GM21825 (cell line): ENCODE data around the gene C19orf25.
"Not testable (repeated sequence)": the region's sequence is repeated elsewhere in the genome, so short reads cannot be mapped to it uniquely, and the experiment has no call there.

Source experiments
- ATAC-seq: cut with Tn5 transposase; IDR thresholded peaks from one replicate; pipeline ENCODE4 v1.9.1; 2021; ENCODE audit warnings: mild to moderate bottlenecking, moderate library complexity; ENCODE audit not compliant: unreplicated experiment

The C19orf25 gene

DNA sequence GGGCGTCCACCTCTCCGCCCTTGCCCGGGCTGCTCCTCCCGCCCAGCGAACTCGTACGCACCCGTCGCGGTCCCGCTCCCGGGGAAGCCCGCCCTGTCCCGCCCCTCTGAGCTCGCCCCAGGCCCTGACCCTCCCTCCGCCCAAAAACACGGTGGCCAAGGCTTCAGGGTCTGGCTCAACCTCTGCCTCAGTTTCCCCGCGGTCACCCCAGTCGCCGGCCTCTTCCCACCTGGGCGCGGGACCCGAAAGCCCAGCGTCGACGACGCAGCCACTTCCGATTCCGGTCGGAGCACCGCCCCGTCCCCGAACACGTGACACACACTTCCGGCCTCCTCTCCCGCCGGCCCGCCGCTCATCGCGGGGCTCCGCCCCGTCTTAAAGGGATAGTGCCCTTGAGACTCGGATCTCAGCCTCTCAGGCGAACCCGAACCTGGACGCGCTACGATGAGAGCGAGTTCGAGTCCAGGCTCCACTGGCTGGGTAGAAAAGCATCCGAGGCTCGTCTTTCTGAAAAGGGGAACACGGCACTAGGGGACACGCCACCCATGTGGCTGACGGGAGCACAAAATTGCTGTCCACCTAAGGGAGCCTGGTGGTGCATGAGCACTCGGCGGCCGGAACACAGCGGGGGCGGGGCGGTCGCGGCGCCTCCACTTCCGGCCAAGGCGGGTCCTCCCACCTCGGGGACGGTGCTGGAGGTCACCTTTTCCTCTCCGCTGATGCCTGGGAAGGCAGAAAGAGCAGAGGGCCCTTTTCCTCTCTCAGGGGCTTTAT, at the start of gene C19orf25:
Gene C19orf25 (minus strand): TSS at position 282 of the 774 bp plus-strand sequence. CDS start 312 bp downstream, outside the sequence.
- ATAC-seq: peak; percentile 60

- ATAC-seq: no peak
Measured at GRCh38 chr19:1527650-1528309, 48.8 kb upstream of the C19orf25 start.

- ATAC-seq: no peak
Measured at GRCh38 chr19:1526979-1527649, 48.1 kb upstream of the C19orf25 start.

DNA sequence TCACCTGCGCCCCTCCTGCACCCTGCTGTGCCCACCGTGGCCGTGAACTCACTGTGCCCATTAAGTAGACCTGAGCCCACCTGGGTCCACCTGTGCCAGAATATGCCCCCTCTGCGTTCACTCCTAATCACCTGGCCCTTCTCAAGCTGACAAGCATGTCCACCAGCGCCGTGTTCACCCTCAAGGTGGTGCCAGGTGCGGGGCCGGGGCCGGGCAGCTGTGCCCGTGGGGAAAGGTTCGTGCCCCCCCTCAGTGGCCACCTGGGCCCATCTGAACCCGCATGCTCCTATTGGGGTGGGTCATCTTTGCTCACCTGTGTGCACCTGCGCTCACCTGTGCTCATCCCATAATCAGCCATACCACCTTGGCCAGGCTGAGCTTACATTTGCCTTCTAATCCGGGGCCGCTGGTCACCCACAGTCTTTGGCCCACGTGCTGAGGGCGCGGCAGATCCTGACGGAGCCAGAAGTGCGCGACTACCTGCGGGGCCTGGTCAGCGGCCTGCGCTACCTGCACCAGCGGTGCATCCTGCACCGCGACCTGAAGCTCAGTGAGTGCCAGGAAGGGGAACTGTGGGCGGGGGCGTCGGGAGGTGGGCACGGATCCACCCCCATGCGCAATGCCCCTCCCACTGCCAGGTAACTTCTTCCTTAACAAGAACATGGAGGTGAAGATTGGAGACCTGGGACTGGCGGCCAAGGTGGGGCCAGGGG, 47.2 kb upstream of the C19orf25 start:
- ATAC-seq: no peak

DNA sequence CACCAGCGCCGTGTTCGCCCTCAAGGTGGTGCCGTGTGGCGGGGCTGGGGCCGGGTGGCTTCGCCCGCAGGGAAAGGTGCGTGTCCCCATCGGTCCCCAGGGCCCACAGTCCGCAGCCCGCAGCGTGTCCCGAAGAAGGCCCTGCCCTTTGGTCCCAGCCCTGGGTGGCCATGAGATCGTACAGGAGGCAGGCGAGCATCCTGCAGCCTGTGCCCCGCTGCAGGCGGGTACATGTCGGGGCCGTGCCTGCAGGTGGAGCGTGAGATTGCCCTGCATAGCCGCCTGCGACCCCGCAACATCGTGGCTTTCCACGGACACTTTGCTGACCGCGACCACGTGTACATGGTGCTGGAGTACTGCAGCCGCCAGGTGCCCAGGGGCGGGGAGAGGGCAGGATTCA, 46.3 kb upstream of the C19orf25 start:
- ATAC-seq: no peak

DNA sequence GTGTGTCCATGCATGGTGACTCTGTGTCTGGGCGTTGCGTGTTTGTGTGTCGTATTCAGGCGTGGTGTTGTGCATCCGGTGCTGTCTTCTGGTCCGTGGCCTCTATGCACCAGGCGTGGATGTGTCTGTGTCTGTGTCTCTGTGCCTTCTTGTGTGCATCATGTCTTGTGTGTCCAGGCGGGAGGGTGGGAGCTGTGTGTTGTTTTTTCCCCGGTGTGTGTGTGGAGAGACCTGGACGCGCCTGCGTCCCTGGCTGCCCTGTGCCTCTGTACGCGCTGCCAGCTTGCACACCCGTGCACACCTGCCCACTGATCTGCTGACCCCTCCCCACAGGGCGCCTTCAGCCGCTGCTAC, 45.9 kb upstream of the C19orf25 start:
- no peak for ATAC-seq

GRCh38 chr19:1524287-1524971, 45.4 kb upstream of the C19orf25 start:
- ATAC-seq: no peak

- ATAC-seq: no peak
Measured at GRCh38 chr19:1523412-1524286, 44.6 kb upstream of the C19orf25 start, which contains the start of gene PLK5. Gene PLK5 (plus strand): TSS chr19:1524077. CDS start chr19:1526997, 2,920 bp downstream.

DNA sequence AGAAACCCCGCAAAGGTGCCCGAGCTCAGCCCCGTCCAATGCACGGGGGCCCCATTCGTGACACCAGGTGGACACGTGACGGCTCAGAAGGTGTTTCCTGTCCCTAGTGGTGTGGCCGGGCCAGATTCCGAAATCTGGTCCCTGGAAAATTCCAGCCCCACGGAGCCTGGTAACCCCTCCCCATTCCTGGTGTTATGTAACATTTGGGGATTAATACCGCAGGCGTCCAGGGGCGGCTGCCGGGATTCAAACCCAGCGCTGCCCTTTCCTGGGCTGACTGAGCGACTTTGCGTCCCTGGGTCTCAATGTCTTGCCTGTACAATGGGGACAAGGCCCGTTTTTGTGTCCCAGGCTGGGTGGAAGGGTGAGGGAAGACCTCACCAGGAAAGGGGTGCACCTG, 43.8 kb upstream of the C19orf25 start:
- ATAC-seq: no peak

DNA sequence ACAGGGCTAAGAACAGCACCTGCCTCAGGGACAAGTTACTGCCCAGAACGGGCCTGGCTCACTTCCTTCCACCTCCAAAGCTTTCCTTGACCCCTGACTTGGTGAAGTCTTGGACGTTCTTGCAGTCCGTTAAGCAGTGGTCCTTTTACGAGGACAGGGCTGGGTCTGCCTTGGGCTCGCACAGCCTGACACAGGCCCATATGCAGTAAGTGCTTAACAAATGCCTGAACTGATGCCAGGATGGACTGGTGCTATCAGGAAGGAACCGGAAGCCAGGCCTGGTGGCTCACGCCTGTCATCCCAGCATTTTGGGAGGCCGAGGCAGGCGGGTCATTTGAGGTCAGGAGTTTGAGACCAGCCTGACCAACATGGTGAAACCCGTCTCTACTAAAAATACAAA, 43.0 kb upstream of the C19orf25 start:
- no peak for ATAC-seq

- no peak for ATAC-seq
Measured at GRCh38 chr19:1521636-1522035, 42.6 kb upstream of the C19orf25 start.

DNA sequence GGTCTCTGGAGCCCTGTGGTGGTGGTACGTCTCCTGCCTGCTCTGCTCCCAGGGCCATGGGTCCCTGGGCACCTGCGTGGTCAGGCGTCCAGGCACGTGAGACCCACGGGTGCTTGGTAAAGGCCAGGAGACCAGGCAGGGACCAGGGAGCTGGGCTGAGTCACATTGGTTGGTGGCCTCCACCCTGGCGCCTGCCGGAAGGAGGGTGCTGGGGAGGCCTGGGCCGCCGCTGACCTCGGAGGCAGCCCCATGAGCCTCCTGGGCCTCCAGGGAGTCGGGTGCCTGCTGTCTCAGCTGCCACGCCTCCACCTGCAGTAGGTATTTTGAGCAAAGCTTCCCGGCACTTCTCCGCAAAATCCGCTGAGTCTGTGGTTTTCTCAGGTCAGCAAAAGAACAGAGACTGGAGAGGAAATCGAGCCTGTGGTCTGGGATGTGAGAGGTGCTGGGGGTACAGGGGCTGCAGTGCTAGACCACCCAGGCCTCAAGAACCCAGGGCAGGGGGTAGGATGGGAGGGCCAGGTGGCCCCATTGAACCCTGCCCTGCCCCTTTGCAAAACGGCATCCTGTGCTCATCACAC, 41.3 kb upstream of the C19orf25 start:
- no peak for ATAC-seq

GRCh38 chr19:1519802-1520201, 40.8 kb upstream of the C19orf25 start:
- not testable (repeated sequence) for ATAC-seq

- ATAC-seq: no peak
Measured at GRCh38 chr19:1518471-1518870, 39.5 kb upstream of the C19orf25 start.

GRCh38 chr19:1516395-1516753, 37.4 kb upstream of the C19orf25 start:
- ATAC-seq: no peak

DNA sequence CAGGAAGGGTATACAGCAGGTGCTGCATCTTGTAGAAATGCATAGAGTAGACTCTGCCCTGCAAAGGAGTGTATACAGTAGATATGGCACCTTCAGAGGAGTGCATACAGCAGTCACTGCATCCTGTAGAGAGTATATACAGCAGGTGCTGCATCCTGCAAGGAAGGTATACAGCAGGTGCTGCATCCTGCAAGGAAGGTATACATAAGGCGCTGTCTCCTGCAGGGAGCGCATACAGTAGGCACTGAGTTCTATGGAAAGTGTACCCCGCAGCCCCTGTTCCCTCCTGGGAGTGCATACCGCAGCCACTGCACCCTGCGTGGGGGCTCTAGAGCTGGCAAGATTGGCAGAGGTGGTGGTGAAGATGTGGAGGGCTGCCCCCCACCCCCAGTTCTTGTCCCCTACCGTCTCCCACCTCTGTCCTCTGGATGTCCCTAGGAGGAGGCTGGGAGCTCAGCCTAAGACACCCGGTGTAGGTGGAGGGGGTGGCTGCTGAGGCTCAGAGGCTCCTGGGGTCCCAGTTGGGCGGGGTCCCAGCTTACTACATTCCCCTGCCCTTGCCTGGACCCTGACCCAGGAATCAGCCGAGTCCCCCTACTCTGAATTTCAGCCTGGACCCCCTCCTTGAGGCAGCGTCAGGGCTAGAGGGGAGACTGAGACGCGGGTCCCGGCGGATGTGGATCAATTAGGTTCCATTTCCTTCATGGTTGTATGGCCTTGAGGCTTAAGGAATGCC, 36.1 kb upstream of the C19orf25 start:
- ATAC-seq: no peak

DNA sequence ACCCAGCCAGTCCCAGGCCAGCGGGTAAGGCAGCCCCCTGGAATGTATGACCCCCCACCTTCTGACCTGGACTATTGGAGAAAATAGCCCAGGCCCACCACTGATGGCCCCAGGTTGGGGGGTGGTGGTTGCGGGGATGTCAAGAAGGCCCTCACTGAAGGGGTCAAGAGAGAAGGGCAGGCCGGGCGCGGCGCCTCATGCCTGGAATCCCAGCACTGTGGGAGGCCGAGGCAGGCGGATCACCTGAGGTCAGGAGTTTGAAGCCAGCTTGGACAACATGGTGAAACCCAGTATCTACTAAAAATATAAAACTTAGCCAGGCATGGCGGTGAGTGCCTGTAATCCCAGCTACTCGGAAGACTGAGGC, 35.3 kb upstream of the C19orf25 start:
- no peak for ATAC-seq

GRCh38 chr19:1513499-1514294, 34.7 kb upstream of the C19orf25 start:
- ATAC-seq: no peak
